GM23338 (cell line): ENCODE data around the gene CHCHD10.

Experiments
- CREB1 ChIP-seq: fragments of 250-450 bp; sonication (Bioruptor Pico); IDR thresholded peaks from 2 replicates; pipeline ENCODE4 v1.5.0; 2020; ENCODE audit warnings: low read depth, mild to moderate bottlenecking, moderate library complexity
- EZH2 ChIP-seq: fragments of 200-600 bp; sonication (generic); IDR thresholded peaks from one replicate; pipeline ENCODE4 v1.8.0; 2017; ENCODE audit warnings: antibody characterized with exemption, mild to moderate bottlenecking, low read depth; ENCODE audit not compliant: unreplicated experiment
- EZH2phosphoT487 ChIP-seq: fragments of 200-600 bp; sonication (generic); IDR thresholded peaks from one replicate; pipeline ENCODE4 v1.8.1; 2018; ENCODE audit warnings: antibody characterized with exemption; ENCODE audit not compliant: unreplicated experiment
- JUNB ChIP-seq: IDR thresholded peaks from one replicate; pipeline ENCODE4 v1.6.1; 2016; ENCODE audit warnings: antibody characterized with exemption; ENCODE audit not compliant: unreplicated experiment
- POLR2AphosphoS5 ChIP-seq: IDR thresholded peaks from 2 replicates; pipeline ENCODE4 v1.6.1; 2016; ENCODE audit warnings: antibody characterized with exemption, low read depth
- REST ChIP-seq: IDR thresholded peaks from one replicate; pipeline ENCODE4 v1.6.1; 2018; ENCODE audit warnings: antibody characterized with exemption; ENCODE audit not compliant: unreplicated experiment
- ZNF114 ChIP-seq: fragments of 250-450 bp; sonication (Bioruptor Pico); IDR thresholded peaks from 2 replicates; pipeline ENCODE4 v1.5.0; 2020; ENCODE audit warnings: mild to moderate bottlenecking, moderate library complexity
- ZNF331 ChIP-seq: fragments of 250-450 bp; sonication (Bioruptor Pico); IDR thresholded peaks from 2 replicates; pipeline ENCODE4 v1.5.0; 2020; ENCODE audit warnings: low read depth, mild to moderate bottlenecking, moderate library complexity
- ZNF462 ChIP-seq: fragments of 250-450 bp; sonication (Bioruptor Pico); IDR thresholded peaks from 2 replicates; pipeline ENCODE4 v1.5.0; 2020; ENCODE audit warnings: mild to moderate bottlenecking, moderate library complexity
- TF ChIP-seq, protein P1 (sequence below), 2 experiments: fragments of 200-600 bp in 1 of 2; sonication (generic) in 1 of 2; conservative IDR thresholded peaks; 2 replicates each; pipeline versions ENCODE4 v1.5.1 to v1.6.1; 2016 to 2017; ENCODE audit warnings: antibody characterized with exemption in 2 of 2, low read depth in 2 of 2, mild to moderate bottlenecking in 2 of 2, moderate library complexity in 1 of 2

GRCh38 chr22:23754980-23755636 lies 12.7 kb downstream of the CHCHD10 start:
- TF ChIP-seq, protein P1, sequence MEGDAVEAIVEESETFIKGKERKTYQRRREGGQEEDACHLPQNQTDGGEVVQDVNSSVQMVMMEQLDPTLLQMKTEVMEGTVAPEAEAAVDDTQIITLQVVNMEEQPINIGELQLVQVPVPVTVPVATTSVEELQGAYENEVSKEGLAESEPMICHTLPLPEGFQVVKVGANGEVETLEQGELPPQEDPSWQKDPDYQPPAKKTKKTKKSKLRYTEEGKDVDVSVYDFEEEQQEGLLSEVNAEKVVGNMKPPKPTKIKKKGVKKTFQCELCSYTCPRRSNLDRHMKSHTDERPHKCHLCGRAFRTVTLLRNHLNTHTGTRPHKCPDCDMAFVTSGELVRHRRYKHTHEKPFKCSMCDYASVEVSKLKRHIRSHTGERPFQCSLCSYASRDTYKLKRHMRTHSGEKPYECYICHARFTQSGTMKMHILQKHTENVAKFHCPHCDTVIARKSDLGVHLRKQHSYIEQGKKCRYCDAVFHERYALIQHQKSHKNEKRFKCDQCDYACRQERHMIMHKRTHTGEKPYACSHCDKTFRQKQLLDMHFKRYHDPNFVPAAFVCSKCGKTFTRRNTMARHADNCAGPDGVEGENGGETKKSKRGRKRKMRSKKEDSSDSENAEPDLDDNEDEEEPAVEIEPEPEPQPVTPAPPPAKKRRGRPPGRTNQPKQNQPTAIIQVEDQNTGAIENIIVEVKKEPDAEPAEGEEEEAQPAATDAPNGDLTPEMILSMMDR (conservative IDR thresholded peaks at IDR 0.05; ENCODE audit: low read depth in 2 of 2) = no peak
- no peak for TF ChIP-seq EZH2
- TF ChIP-seq POLR2AphosphoS5 = no peak
- no peak for TF ChIP-seq CREB1 (CRISPR knock-in tag)
- no peak for TF ChIP-seq REST
- TF ChIP-seq JUNB = no peak
- no peak for TF ChIP-seq EZH2phosphoT487
- no peak for TF ChIP-seq ZNF462
- no peak for TF ChIP-seq ZNF114
- TF ChIP-seq ZNF331 (CRISPR knock-in tag) = no peak
